SK-N-SH treated with all-trans-retinoic acid at 6 μM for 48 hours (cell line): ENCODE measurements around the gene SLC2A1.
A peak's percentile ranks its signal among the peaks of the same experiment; 100 is the strongest.

Source experiments
- ATAC-seq: fragments of 200-7000 bp; cut with Tn5 transposase; 3 replicates; pipeline ENCODE4 v1.9.1; 2020; ENCODE audit warnings: mild to moderate bottlenecking, moderate library complexity
- ARNTL ChIP-seq: fragments of 450-650 bp; formaldehyde crosslinking; IDR thresholded peaks from 2 replicates; pipeline ENCODE4 v1.5.0; 2020; ENCODE audit warnings: low read depth, mild to moderate bottlenecking, moderate library complexity, borderline replicate concordance
- CSDC2 ChIP-seq: fragments of 250-450 bp; sonication (Bioruptor Pico); IDR thresholded peaks from 2 replicates; pipeline ENCODE4 v1.5.0; 2020; ENCODE audit warnings: mild to moderate bottlenecking, moderate library complexity
- ESRRG ChIP-seq: fragments of 250-450 bp; sonication (Bioruptor Pico); IDR thresholded peaks from 2 replicates; pipeline ENCODE4 v1.6.1; 2021; ENCODE audit warnings: mild to moderate bottlenecking
- ISL1 ChIP-seq: fragments of 250-450 bp; sonication (Bioruptor Pico); IDR thresholded peaks from 2 replicates; pipeline ENCODE4 v2.1.2; 2022; ENCODE audit warnings: mild to moderate bottlenecking, moderate library complexity
- OSR1 ChIP-seq: fragments of 250-450 bp; sonication (Bioruptor Pico); IDR thresholded peaks from 2 replicates; pipeline ENCODE4 v1.8.0; 2022; ENCODE audit warnings: moderate library complexity, mild to moderate bottlenecking, inconsistent platforms
- POU6F1 ChIP-seq: fragments of 250-450 bp; sonication (Bioruptor Pico); IDR thresholded peaks from 2 replicates; pipeline ENCODE4 v1.8.0; 2021; ENCODE audit warnings: low read depth, mild to moderate bottlenecking, moderate library complexity, borderline replicate concordance
- PPARA ChIP-seq: fragments of 250-450 bp; sonication (Bioruptor Pico); IDR thresholded peaks from 2 replicates; pipeline ENCODE4 v1.5.0; 2020; ENCODE audit warnings: mild to moderate bottlenecking, borderline replicate concordance
- RARB ChIP-seq: fragments of 250-450 bp; sonication (Bioruptor Pico); IDR thresholded peaks from 2 replicates; pipeline ENCODE4 v1.8.0; 2021; ENCODE audit warnings: mild to moderate bottlenecking, moderate library complexity
- TSHZ2 ChIP-seq: fragments of 250-450 bp; sonication (Bioruptor Pico); IDR thresholded peaks from 2 replicates; pipeline ENCODE4 v1.5.0; 2020; ENCODE audit warnings: mild to moderate bottlenecking, moderate library complexity
- ZC3H10 ChIP-seq: fragments of 250-450 bp; sonication (Bioruptor Pico); IDR thresholded peaks from 2 replicates; pipeline ENCODE4 v1.5.1; 2021; ENCODE audit warnings: mild to moderate bottlenecking, moderate library complexity
- ZFP3 ChIP-seq: fragments of 250-450 bp; sonication (Bioruptor Pico); IDR thresholded peaks from 2 replicates; pipeline ENCODE4 v1.5.0; 2020; ENCODE audit warnings: mild to moderate bottlenecking, moderate library complexity
- ZNF565 ChIP-seq: fragments of 450-650 bp; formaldehyde crosslinking; conservative IDR thresholded peaks from 2 replicates; pipeline ENCODE4 v1.5.0; 2020; ENCODE audit warnings: low read depth, mild to moderate bottlenecking, moderate library complexity
- ZNF8 ChIP-seq: fragments of 450-650 bp; formaldehyde crosslinking; IDR thresholded peaks from 2 replicates; pipeline ENCODE4 v1.5.0; 2020; ENCODE audit warnings: mild to moderate bottlenecking, moderate library complexity
- TF ChIP-seq, protein P1 (sequence below): fragments of 250-450 bp; sonication (Bioruptor Pico); IDR thresholded peaks from 2 replicates; pipeline ENCODE4 v1.5.1; 2021; ENCODE audit warnings: mild to moderate bottlenecking, moderate library complexity

Gene SLC2A1

GRCh38 chr1:42937141-42937696 is 21.4 kb downstream of the SLC2A1 start:
- ATAC-seq, result no peak
- TF ChIP-seq ZFP3 (CRISPR knock-in tag) (no peak), ZNF565 (CRISPR knock-in tag) (no peak), TSHZ2 (CRISPR knock-in tag) (no peak), RARB (CRISPR knock-in tag) (no peak), ZC3H10 (CRISPR knock-in tag) (no peak), ARNTL (CRISPR knock-in tag) (no peak), ESRRG (no peak), ISL1 (no peak), PPARA (no peak), ZNF8 (CRISPR knock-in tag) (no peak), POU6F1 (CRISPR knock-in tag) (no peak)

DNA sequence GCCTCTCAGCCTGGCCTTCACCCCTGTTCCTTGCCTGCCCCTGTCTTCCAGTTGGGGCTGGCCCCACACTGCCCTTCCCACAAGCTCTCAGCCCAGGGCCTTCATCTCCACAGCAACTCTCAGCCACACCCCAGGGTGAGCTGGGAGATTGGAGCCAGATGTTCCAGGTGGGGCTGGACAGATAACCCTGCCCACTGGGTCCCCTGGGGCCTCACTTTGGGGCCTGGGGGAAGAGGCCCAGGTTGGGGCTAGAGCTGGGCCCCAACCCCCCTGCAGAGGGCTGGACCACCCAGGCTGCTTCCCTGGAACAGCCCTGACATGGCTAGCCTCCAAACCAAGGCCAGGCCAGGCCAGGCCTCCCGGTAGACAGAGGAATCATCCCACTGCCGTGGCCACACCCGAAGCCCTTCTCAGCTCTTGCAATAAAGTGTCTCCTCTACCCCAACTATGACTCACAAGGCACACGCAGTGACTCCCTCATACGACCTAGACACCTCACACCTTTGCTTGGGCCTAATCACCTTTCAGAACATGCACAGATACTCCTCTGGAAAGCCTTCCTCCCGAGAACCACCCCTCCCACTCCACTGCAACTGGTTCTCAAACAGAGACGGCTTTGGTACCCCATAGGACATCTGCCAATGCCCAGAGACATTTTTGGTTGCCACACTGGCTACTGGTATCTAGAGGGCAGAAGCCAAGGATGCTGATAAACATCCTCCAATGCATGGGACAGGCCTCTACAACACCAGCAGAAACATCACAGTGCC is 22.2 kb downstream of the SLC2A1 start:
- TF ChIP-seq, protein P1, sequence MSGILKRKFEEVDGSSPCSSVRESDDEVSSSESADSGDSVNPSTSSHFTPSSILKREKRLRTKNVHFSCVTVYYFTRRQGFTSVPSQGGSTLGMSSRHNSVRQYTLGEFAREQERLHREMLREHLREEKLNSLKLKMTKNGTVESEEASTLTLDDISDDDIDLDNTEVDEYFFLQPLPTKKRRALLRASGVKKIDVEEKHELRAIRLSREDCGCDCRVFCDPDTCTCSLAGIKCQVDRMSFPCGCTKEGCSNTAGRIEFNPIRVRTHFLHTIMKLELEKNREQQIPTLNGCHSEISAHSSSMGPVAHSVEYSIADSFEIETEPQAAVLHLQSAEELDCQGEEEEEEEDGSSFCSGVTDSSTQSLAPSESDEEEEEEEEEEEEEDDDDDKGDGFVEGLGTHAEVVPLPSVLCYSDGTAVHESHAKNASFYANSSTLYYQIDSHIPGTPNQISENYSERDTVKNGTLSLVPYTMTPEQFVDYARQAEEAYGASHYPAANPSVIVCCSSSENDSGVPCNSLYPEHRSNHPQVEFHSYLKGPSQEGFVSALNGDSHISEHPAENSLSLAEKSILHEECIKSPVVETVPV (CRISPR knock-in tag), result no peak
- no peak for TF ChIP-seq ZFP3 (CRISPR knock-in tag)
- peak; percentile 23 for ATAC-seq

- ATAC-seq, result no peak
- no peak for TF ChIP-seq POU6F1 (CRISPR knock-in tag)
- TF ChIP-seq TSHZ2 (CRISPR knock-in tag), result no peak
- TF ChIP-seq OSR1, result no peak
- TF ChIP-seq CSDC2 (CRISPR knock-in tag), result no peak
- no peak for TF ChIP-seq PPARA
Observed at GRCh38 chr1:42935971-42936308, 22.7 kb downstream of the SLC2A1 start.

GRCh38 chr1:42935313-42935895 is 23.3 kb downstream of the SLC2A1 start:
- ATAC-seq, result no peak
- TF ChIP-seq PPARA, result no peak
- TF ChIP-seq ZC3H10 (CRISPR knock-in tag), result no peak
- TF ChIP-seq, protein P1 (CRISPR knock-in tag), result no peak
- TF ChIP-seq, all 23 proteins: peak for 0
